Neutrophil (primary cell): ENCODE data around the gene EDIL3.

ENCODE experiments used
- H3K27ac ChIP-seq: fragments of 200-600 bp; sonication (generic); 2 replicates; pipeline ENCODE4 v1.5.1; 2016; ENCODE audit warnings: mild to moderate bottlenecking, moderate library complexity
- H3K27me3 ChIP-seq: fragments of 200-600 bp; sonication (generic); 2 replicates; pipeline ENCODE4 v1.6.0; 2016; ENCODE audit warnings: mild to moderate bottlenecking
- H3K36me3 ChIP-seq: fragments of 200-600 bp; sonication (generic); 2 replicates; pipeline ENCODE4 v1.5.1; 2017
- H3K4me1 ChIP-seq, 2 experiments: fragments of 200-600 bp in 1 of 2; sonication (generic) in 1 of 2; 1 replicate in 1 of 2; 2 replicates in 1 of 2; pipeline versions ENCODE4 v1.5.1 to v1.6.1; 2013 to 2016; ENCODE audit warnings: low read depth in 1 of 2, low read length in 1 of 2, mild to moderate bottlenecking in 1 of 2, moderate library complexity in 1 of 2; ENCODE audit not compliant: control insufficient read depth in 1 of 2, insufficient read depth in 1 of 2
- H3K4me3 ChIP-seq, 2 experiments: fragments of 200-600 bp in 1 of 2; sonication (generic) in 1 of 2; 1 replicate in 1 of 2; 2 replicates in 1 of 2; pipeline ENCODE4 v1.5.1; 2013 to 2016; ENCODE audit warnings: low read depth in 1 of 2, low read length in 1 of 2, mild to moderate bottlenecking in 1 of 2, moderate library complexity in 1 of 2
- H3K9me3 ChIP-seq: fragments of 200-600 bp; sonication (generic); 2 replicates; pipeline ENCODE4 v1.5.1; 2016
- CTCF ChIP-seq: fragments of 200-600 bp; sonication (generic); IDR thresholded peaks from 2 replicates; pipeline ENCODE4 v1.5.1; 2016; ENCODE audit warnings: antibody characterized with exemption

EDIL3 gene

GRCh38 chr5:83972909-83973308, 411.8 kb downstream of the EDIL3 start:
- H3K27ac ChIP-seq = no peak overlapping the region
- no peaks in the 10 kb centered on the region for H3K36me3 ChIP-seq
- H3K9me3 ChIP-seq = no peaks in the 10 kb centered on the region
- no peak for TF ChIP-seq CTCF
- no peak overlapping the region for H3K4me3 ChIP-seq
- H3K27me3 ChIP-seq = no peaks in the 10 kb centered on the region
- no peaks in the 10 kb centered on the region for H3K4me1 ChIP-seq

GRCh38 chr5:83972236-83972635, 412.4 kb downstream of the EDIL3 start:
- Histone ChIP-seq H3K27ac (no peak overlapping the region), H3K36me3 (no peaks in the 10 kb centered on the region), H3K4me1 (no peaks in the 10 kb centered on the region), H3K27me3 (no peaks in the 10 kb centered on the region), H3K4me3 (no peak overlapping the region), H3K9me3 (no peaks in the 10 kb centered on the region)
- no peak for TF ChIP-seq CTCF

GRCh38 chr5:83967417-83967816, 417.3 kb downstream of the EDIL3 start:
- H3K9me3 ChIP-seq = no peaks in the 10 kb centered on the region
- H3K4me3 ChIP-seq = no peak overlapping the region
- no peak for TF ChIP-seq CTCF
- H3K4me1 ChIP-seq = no peaks in the 10 kb centered on the region
- no peaks in the 10 kb centered on the region for H3K27me3 ChIP-seq
- H3K36me3 ChIP-seq = no peaks in the 10 kb centered on the region
- no peak overlapping the region for H3K27ac ChIP-seq

GRCh38 chr5:83965441-83965840, 419.2 kb downstream of the EDIL3 start:
- TF ChIP-seq CTCF = no peak

GRCh38 chr5:83964271-83964670, 420.4 kb downstream of the EDIL3 start:
- TF ChIP-seq CTCF = no peak
- H3K27me3 ChIP-seq = no peaks in the 10 kb centered on the region
- H3K36me3 ChIP-seq = no peaks in the 10 kb centered on the region
- H3K4me1 ChIP-seq = no peaks in the 10 kb centered on the region
- H3K4me3 ChIP-seq = no peak overlapping the region
- no peaks in the 10 kb centered on the region for H3K9me3 ChIP-seq
- no peak overlapping the region for H3K27ac ChIP-seq

More at GRCh38 chr5:83965441-83965840, 419.2 kb downstream of the EDIL3 start:
- Histone ChIP-seq H3K4me1 (no peaks in the 10 kb centered on the region), H3K27ac (no peak overlapping the region), H3K4me3 (no peak overlapping the region), H3K9me3 (no peaks in the 10 kb centered on the region), H3K27me3 (no peaks in the 10 kb centered on the region), H3K36me3 (no peaks in the 10 kb centered on the region)

- H3K27ac ChIP-seq = no peak overlapping the region
- no peaks in the 10 kb centered on the region for H3K4me1 ChIP-seq
- no peaks in the 10 kb centered on the region for H3K27me3 ChIP-seq
- no peak for TF ChIP-seq CTCF
- no peaks in the 10 kb centered on the region for H3K36me3 ChIP-seq
- H3K9me3 ChIP-seq = no peaks in the 10 kb centered on the region
- no peak overlapping the region for H3K4me3 ChIP-seq
Observed at GRCh38 chr5:83957188-83957587, 427.5 kb downstream of the EDIL3 start.
